PFSK-1 (cell line): ENCODE measurements around the gene VTCN1.

Experiments used
- POLR2AphosphoS5 ChIP-seq: IDR thresholded peaks from 2 replicates; pipeline ENCODE4 v1.6.1; 2012; ENCODE audit warnings: low read depth, mild to moderate bottlenecking, control low read depth, low read length, moderate library complexity
- TAF1 ChIP-seq: IDR thresholded peaks from 2 replicates; pipeline ENCODE4 v1.6.1; 2012; ENCODE audit warnings: low read length, control low read depth, borderline replicate concordance; ENCODE audit not compliant: insufficient read depth

- TF ChIP-seq POLR2AphosphoS5 (no peak), TAF1 (no peak)
Measured at GRCh38 chr1:117112047-117112717, 98.5 kb downstream of the VTCN1 start.
